Gastroesophageal sphincter (tissue), 3 donors: Measurements from ENCODE around the gene ATP6V0B.

ENCODE experiments used
- CTCF ChIP-seq, 4 experiments: fragments of 200-600 bp in 2 of 4; fragments of 450-650 bp in 2 of 4; sonication (generic) in 1 of 4; IDR thresholded peaks; one replicate each; pipeline ENCODE4 v1.5.1; 2017 to 2019; ENCODE audit warnings: antibody characterized with exemption in 4 of 4, mild to moderate bottlenecking in 2 of 4, moderate library complexity in 2 of 4
- EP300 ChIP-seq: sonication (generic); formaldehyde crosslinking; IDR thresholded peaks from one replicate; pipeline ENCODE4 v1.6.1; 2017; ENCODE audit warnings: antibody characterized with exemption, mild to moderate bottlenecking
- POLR2A ChIP-seq, 2 donors: fragments of 450-650 bp; IDR thresholded peaks; one replicate each; pipeline ENCODE4 v1.6.1; 2017; ENCODE audit warnings: antibody characterized with exemption in 2 of 2, mild to moderate bottlenecking in 2 of 2, moderate library complexity in 1 of 2
- POLR2AphosphoS5 ChIP-seq: sonication (generic); formaldehyde crosslinking; IDR thresholded peaks from one replicate; pipeline ENCODE4 v1.6.1; 2017; ENCODE audit warnings: antibody characterized with exemption

DNA sequence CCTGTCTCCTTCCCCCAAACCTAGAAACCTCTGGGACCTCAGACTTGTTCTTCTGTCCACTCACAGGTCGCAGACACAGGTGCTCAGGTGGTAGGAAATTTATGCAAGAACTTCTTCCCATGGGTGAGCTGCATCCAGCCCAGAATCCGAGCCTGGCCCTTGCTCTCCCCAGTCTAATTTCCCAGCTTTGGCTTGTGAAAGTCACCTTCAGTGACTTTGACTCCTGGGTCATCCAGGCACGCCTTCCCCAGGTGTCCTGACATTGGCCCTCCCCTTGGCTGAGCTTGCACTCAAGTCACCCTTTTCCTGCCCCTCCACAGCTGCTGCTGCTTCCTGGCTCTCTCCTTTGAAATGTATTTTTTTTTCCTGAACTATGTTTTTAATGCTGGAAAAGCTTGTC is 21.4 kb upstream of the ATP6V0B start:
- TF ChIP-seq EP300 (no peak), POLR2AphosphoS5 (no peak), CTCF (IDR thresholded peaks at IDR 0.05) (no peak), POLR2A (IDR thresholded peaks at IDR 0.05) (no peak)
